PFSK-1 (cell line): ENCODE results near the gene DCAF15.

Source experiments
- FOXP2 ChIP-seq: optimal IDR thresholded peaks from 2 replicates; pipeline ENCODE3; 2011; ENCODE audit warnings: borderline replicate concordance, control low read depth, inconsistent platforms; ENCODE audit not compliant: insufficient read depth; ENCODE audit errors: extremely low read length, extremely low read depth
- POLR2AphosphoS5 ChIP-seq: IDR thresholded peaks from 2 replicates; pipeline ENCODE4 v1.6.1; 2012; ENCODE audit warnings: low read depth, mild to moderate bottlenecking, control low read depth, low read length, moderate library complexity
- REST ChIP-seq, 2 experiments: IDR thresholded peaks; 2 replicates each; pipeline versions ENCODE4 v1.6.1 to v1.8.0; 2011 to 2012; ENCODE audit warnings: low read depth in 2 of 2, low read length in 2 of 2, control low read depth in 1 of 2, inconsistent platforms in 1 of 2, mild to moderate bottlenecking in 1 of 2, moderate library complexity in 1 of 2; ENCODE audit not compliant: insufficient read depth in 1 of 2
- SIN3A ChIP-seq: IDR thresholded peaks from 2 replicates; pipeline ENCODE4 v1.6.1; 2012; ENCODE audit warnings: mild to moderate bottlenecking, low read length, moderate library complexity, borderline replicate concordance; ENCODE audit not compliant: insufficient read depth
- TAF1 ChIP-seq: IDR thresholded peaks from 2 replicates; pipeline ENCODE4 v1.6.1; 2012; ENCODE audit warnings: low read length, control low read depth, borderline replicate concordance; ENCODE audit not compliant: insufficient read depth

The DCAF15 gene

GRCh38 chr19:13999085-13999484 is 46.8 kb downstream of the DCAF15 start:
- TF ChIP-seq REST (IDR thresholded peaks at IDR 0.05; ENCODE audit: insufficient read depth in 1 of 2, low read depth in 2 of 2, low read length in 2 of 2), result no peak
- no peak for TF ChIP-seq SIN3A
- no peak for TF ChIP-seq TAF1
- no peak for TF ChIP-seq POLR2AphosphoS5
- no peak for TF ChIP-seq FOXP2

- TF ChIP-seq REST (IDR thresholded peaks at IDR 0.05; ENCODE audit: insufficient read depth in 1 of 2, low read depth in 2 of 2, low read length in 2 of 2) (no peak), FOXP2 (no peak), SIN3A (no peak), TAF1 (no peak), POLR2AphosphoS5 (no peak)
These were observed 48.5 kb downstream of the DCAF15 start for GRCh38 chr19:14000691-14001375.

DNA sequence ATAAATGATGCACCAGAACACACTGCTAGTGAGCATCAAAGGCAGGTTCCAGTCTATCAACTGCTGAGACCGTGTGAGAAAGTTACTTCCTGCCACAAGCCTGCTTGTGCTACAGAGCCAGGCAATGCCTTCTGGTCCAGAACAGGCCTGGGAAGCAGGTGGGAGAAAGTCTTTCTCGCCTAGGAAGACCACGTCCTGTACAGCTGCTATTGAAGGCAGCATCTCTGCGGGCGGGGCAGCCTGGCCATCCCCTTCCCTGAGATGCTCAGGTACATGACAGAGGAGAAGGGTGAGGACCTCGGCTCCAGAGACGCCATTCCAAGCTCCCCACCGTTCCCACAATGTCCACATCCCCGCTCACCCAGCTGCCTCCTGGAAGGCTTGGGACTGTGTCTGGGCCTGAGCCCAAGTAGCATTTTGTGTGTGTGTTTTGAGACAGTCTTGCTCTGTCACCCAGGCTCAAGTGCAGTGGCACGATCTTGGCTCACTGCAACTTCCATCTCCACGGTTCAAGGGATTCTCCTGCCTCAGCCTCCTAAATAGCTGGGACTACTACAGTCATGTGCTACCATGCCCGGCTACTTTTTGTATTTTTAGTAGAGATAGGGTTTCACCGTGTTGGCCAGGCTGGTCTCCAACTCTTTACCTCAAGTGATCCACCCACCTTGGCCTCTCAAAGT is 50.4 kb downstream of the DCAF15 start:
- TF ChIP-seq POLR2AphosphoS5 (no peak), SIN3A (no peak), REST (IDR thresholded peaks at IDR 0.05; ENCODE audit: insufficient read depth in 1 of 2, low read depth in 2 of 2, low read length in 2 of 2) (no peak), FOXP2 (no peak), TAF1 (no peak)

DNA sequence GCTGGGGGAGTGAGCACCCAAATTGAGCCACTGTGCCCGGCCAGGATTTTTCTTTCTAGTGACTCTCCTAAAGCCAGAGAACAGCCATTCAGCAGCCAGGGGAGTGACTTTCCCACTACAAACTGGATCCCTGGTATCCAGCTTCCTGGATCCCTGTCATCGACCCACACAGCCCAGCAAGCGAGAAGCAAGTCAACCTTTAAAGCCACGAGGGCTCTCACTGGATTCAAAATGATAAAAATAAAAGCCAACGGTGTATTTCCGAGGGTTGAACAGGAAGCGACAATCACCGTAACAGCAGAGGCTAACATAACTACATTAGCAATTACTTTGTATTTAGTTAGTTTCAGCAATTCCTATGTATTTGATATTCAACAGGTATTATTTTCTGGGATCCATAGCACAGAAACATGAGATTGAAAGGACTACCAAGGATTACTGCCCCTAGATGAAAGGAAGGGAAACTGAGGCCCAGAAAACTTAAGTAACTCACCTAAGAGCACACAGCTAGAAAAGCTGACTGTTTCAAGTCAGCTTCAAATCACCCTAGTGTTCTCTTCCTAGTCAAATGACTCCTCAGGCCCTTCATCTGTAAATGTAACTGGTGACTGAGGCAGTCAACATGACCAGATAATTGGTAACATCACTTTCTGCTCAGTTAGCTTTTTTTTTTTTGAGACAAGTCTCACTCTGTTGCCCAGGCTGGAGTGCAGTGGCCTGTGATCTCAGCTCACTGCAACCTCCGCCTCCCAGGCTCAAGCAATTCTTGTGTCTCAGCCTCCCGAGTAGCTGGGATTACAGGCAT is 51.1 kb downstream of the DCAF15 start:
- TF ChIP-seq SIN3A (no peak), REST (IDR thresholded peaks at IDR 0.05; ENCODE audit: insufficient read depth in 1 of 2, low read depth in 2 of 2, low read length in 2 of 2) (no peak), POLR2AphosphoS5 (no peak), FOXP2 (no peak), TAF1 (no peak)
